ENCODE data around the gene LAPTM4A.
"Not testable (repeated sequence)": the region's sequence is repeated elsewhere in the genome, so short reads cannot be mapped to it uniquely, and the experiment has no call there.

The LAPTM4A gene

DNA sequence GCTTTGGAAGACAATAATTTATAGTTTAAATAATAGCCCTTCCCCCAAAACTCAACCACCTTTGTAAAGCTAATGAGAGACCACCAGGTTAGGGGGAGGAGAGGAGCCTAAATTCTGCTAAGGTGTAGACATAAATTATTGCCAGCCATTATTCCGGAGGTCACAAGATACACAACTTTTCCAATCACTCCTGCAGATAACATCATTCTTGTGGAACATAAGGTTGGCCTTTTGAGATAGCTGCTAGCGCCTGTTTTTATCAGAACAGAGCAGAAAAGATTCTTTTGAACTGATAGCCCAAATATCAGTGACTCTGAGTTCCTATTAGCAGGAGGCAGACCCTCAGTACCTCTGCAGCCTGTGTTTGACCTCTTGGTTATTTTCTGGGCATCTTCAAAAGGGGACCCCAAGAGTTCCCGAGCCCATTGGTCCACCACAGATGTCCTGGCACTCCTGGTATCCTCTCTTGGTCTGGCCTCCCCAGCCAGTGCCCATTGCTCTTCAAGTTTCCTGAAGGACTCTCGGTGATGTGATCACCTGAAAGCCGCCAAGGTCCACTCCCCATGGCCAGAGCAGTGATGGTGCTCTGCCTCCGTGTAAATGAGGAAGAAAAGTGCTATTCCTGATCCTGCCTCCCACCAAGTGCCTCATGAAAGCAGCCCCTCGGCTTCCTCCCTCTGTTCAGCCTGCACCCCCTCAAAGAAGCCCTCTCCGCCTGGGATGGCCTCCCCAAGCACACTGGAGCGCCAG is 38.5 kb upstream of the LAPTM4A start:
- in situ Hi-C loops (cut with HindIII; ENCODE audit: low sequenced_read_pairs): no loop called here
- TF ChIP-seq, protein P1, sequence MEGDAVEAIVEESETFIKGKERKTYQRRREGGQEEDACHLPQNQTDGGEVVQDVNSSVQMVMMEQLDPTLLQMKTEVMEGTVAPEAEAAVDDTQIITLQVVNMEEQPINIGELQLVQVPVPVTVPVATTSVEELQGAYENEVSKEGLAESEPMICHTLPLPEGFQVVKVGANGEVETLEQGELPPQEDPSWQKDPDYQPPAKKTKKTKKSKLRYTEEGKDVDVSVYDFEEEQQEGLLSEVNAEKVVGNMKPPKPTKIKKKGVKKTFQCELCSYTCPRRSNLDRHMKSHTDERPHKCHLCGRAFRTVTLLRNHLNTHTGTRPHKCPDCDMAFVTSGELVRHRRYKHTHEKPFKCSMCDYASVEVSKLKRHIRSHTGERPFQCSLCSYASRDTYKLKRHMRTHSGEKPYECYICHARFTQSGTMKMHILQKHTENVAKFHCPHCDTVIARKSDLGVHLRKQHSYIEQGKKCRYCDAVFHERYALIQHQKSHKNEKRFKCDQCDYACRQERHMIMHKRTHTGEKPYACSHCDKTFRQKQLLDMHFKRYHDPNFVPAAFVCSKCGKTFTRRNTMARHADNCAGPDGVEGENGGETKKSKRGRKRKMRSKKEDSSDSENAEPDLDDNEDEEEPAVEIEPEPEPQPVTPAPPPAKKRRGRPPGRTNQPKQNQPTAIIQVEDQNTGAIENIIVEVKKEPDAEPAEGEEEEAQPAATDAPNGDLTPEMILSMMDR (IDR thresholded peaks at IDR 0.05; ENCODE audit: low read depth, low read length): no peak
- DNase-seq (ENCODE audit: low read depth, low spot score): no peak
- H3K4me3 ChIP-seq (ENCODE audit: low read depth, low read length): no peak overlapping the region

DNA sequence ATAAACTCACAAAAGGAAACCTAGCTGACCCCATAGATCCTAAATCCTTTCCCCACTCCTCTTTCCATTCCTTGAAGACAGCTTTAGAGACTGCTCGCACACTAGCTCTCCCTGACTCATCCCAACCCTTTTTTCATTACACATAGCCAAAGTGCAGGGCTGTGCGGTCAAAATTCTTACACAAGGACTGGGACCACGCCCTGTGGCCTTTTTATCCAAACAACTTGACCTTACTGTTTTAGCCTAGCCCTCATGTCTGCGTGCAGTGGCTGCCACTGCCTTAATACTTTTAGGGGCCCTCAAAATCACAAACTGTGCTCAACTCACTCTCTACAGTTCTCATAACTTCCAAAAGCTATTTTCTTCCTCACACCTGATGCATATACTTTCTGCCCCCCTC is 34.5 kb upstream of the LAPTM4A start:
- DNase-seq (ENCODE audit: low read depth, low spot score); in situ Hi-C loops (cut with HindIII; ENCODE audit: low sequenced_read_pairs): not testable (repeated sequence)

DNA sequence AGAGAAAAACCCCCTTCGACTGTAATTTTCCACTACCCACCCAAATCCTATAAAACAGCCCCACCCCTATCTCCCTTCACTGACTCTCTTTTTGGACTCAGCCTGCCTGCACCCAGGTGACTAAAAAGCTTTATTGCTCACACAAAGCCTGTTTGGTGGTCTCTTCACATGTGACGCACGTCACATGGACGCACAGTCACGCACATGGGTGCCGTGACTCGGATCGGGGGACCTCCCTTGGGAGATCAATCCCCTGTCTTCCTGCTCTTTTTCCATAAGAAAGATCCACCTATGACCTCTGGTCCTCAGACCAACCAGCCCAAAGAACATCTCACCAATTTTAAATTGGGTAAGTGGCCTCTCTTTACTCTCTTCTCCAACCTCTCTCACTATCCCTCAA is 31.4 kb upstream of the LAPTM4A start:
- H3K4me3 ChIP-seq (ENCODE audit: low read depth, low read length); DNase-seq (ENCODE audit: low read depth, low spot score); in situ Hi-C loops (cut with HindIII; ENCODE audit: low sequenced_read_pairs): not testable (repeated sequence)

More for the DNA sequence above, 34.5 kb upstream of the LAPTM4A start:
- not testable (repeated sequence) for H3K4me3 ChIP-seq (ENCODE audit: low read depth, low read length)

DNA sequence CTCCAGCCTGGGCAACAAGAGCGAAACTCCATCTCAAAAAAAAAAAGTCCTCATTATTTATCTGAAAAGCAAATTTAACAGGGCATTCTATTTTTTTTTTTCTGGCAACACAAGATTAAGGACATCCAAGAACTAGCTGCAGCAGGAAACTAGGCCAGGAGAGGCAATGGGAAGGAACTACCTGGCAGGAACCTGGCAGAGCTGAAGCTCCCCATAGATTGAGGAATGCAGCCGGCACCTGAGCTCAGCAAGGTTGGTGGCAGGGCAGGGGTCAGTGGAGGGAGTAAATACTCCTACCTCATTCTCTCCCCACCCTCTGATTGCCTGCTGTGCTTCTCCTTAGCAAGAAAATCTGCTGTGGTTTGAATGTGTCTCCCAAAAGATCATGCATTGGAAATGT is 30.4 kb upstream of the LAPTM4A start:
- TF ChIP-seq, protein P1 (IDR thresholded peaks at IDR 0.05; ENCODE audit: low read depth, low read length): no peak
- no peak overlapping the region for H3K4me3 ChIP-seq (ENCODE audit: low read depth, low read length)
- DNase-seq (ENCODE audit: low read depth, low spot score): no peak
- in situ Hi-C loops (cut with HindIII; ENCODE audit: low sequenced_read_pairs): no loop called here

DNA sequence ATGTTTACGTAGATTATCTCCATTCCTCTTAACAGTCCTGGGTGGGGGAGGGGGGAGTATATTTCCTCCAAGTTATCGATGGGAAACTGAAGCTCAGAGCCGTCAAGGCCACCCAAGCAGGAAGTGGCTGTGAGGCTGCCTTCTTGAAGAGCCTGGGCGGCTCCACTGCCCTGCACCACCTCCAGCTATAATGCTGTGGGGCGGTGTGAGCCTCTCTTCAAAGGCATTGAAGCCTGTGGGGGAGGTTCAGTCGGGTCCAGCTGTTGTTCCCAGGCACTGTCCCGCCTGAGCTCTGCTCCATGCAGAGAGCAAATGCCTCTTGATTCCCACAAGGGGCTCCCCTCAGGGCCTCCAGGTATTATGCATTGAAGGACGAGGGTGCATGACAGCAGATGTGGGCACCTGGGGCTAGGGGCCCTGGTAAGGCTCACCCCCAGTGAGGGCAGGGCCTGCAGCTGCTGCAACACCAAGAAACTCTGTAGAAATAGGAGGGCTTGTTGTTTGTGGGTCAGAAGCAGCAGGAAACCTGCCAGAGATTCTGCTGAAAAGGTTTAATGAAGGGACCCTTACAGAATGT is 29.5 kb upstream of the LAPTM4A start:
- TF ChIP-seq, protein P1 (IDR thresholded peaks at IDR 0.05; ENCODE audit: low read depth, low read length): no peak
- H3K4me3 ChIP-seq (ENCODE audit: low read depth, low read length): no peak overlapping the region
- in situ Hi-C loops (cut with HindIII; ENCODE audit: low sequenced_read_pairs): no loop called here
- DNase-seq (ENCODE audit: low read depth, low spot score): no peak

DNA sequence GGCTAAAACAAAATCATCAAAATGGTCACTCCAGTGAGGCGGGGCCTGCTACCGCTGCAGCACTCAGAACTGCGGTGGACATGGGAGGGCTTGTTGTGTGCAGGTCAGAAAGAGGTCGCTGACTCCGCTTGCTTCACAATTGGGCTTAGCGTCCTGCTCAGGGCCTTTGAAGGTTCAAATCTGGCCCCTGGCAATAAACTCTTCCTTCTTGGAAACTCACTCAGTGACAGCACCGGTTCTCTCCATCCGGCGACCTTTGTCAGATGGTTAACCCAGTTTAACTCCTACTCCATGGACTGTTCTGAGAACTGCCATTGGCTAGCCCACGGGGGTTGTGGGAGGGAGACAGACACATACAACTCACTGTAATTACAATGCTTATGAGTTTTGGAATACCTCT is 29.0 kb upstream of the LAPTM4A start:
- no peak for DNase-seq (ENCODE audit: low read depth, low spot score)
- in situ Hi-C loops (cut with HindIII; ENCODE audit: low sequenced_read_pairs): no loop called here
- H3K4me3 ChIP-seq (ENCODE audit: low read depth, low read length): no peak overlapping the region
- TF ChIP-seq, protein P1 (IDR thresholded peaks at IDR 0.05; ENCODE audit: low read depth, low read length): no peak

DNA sequence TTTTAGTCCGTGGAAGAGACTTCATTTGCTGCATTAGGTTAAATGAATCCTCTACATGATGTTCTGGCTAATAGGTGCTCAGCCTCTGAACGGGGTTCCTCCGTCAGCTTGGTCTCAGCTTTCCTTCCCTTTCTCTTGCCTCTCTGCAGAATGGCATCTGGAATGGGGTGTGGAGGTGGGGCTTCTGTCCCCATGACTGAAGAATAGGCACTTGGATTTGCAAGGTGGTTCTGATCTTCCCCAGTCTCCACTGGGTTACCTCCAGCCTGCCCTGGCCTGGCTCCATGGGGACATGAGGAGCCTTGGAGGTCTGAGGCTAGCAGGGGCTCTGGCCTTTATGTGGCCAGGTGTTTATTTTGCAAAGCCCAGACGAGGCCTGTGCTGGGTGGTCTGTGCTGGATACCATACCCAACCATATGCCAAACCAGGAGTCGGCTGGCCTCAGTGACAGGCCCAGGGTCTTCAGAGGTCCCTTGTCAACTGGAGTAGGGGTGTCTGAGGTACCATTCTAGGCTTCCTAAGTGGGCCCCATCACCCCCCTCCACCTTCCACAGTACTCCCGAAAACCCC is 28.2 kb upstream of the LAPTM4A start:
- H3K4me3 ChIP-seq (ENCODE audit: low read depth, low read length): no peak overlapping the region
- no peak for DNase-seq (ENCODE audit: low read depth, low spot score)
- in situ Hi-C loops (cut with HindIII; ENCODE audit: low sequenced_read_pairs): no loop called here
- TF ChIP-seq, protein P1 (IDR thresholded peaks at IDR 0.05; ENCODE audit: low read depth, low read length): no peak
